WTC11 (cell line): ENCODE results near the gene PARD3B. TPM values are rescaled to one million over a fixed set of nuclear protein-coding genes. Genes with fewer than 3 reads are reported as not detected.

Source experiments
- ATAC-seq: fragments of 200-7000 bp; cut with Tn5 transposase; 2 replicates; pipeline ENCODE4 v1.10.0; 2021; ENCODE audit warnings: mild to moderate bottlenecking, moderate library complexity
- CTCF ChIA-PET: fragments of 300-600 bp; sonication (Branson Sonifier 250); formaldehyde crosslinking; loops from one replicate; lab custom pipeline; 2021; ENCODE audit warnings: antibody characterized with exemption; lab: Charles Lee
- POLR2A ChIA-PET: fragments of 350-600 bp; sonication (Branson Sonifier 250); formaldehyde crosslinking; loops from one replicate; lab custom pipeline; 2021; ENCODE audit warnings: antibody characterized with exemption; lab: Charles Lee
- DNase-seq: peaks from one replicate; pipeline ENCODE4 v3.0.0; 2021; ENCODE audit warnings: low spot score
- H3K27ac Mint-ChIP-seq: 2 replicates; pipeline ENCODE4 v1.8.0; 2021; ENCODE audit warnings: mixed read lengths
- H3K27me3 Mint-ChIP-seq: 2 replicates; pipeline ENCODE4 v1.8.0; 2021; ENCODE audit warnings: low read depth, mild to moderate bottlenecking, moderate library complexity, mixed read lengths
- H3K36me3 Mint-ChIP-seq: 2 replicates; pipeline ENCODE4 v1.8.0; 2021; ENCODE audit warnings: mixed read lengths
- H3K4me1 Mint-ChIP-seq: 2 replicates; pipeline ENCODE4 v1.8.0; 2022; ENCODE audit warnings: mixed read lengths
- H3K4me3 Mint-ChIP-seq: 2 replicates; pipeline ENCODE4 v1.8.0; 2021; ENCODE audit warnings: mild to moderate bottlenecking, moderate library complexity, mixed read lengths
- H3K9me3 Mint-ChIP-seq: 2 replicates; pipeline ENCODE4 v1.8.0; 2021; ENCODE audit warnings: mixed read lengths
- ATF1 ChIP-seq: sonication (generic); formaldehyde crosslinking; IDR thresholded peaks from 2 replicates; pipeline ENCODE4 v1.8.1; 2023; ENCODE audit warnings: mild to moderate bottlenecking, moderate library complexity, missing genetic modification reagents
- CBFB ChIP-seq: sonication (generic); formaldehyde crosslinking; IDR thresholded peaks from 2 replicates; pipeline ENCODE4 v1.8.1; 2022; ENCODE audit warnings: mild to moderate bottlenecking, low read depth, missing genetic modification reagents
- CREM ChIP-seq: sonication (generic); formaldehyde crosslinking; IDR thresholded peaks from 2 replicates; pipeline ENCODE4 v1.8.1; 2022; ENCODE audit warnings: mild to moderate bottlenecking, missing genetic modification reagents, moderate library complexity
- ESRRA ChIP-seq: sonication (generic); formaldehyde crosslinking; IDR thresholded peaks from 2 replicates; pipeline ENCODE4 v1.8.1; 2022; ENCODE audit warnings: mild to moderate bottlenecking, missing genetic modification reagents, borderline replicate concordance
- FOXP1 ChIP-seq: sonication (generic); formaldehyde crosslinking; IDR thresholded peaks from 2 replicates; pipeline ENCODE4 v1.8.0; 2022; ENCODE audit warnings: missing genetic modification reagents, mild to moderate bottlenecking, moderate library complexity, borderline replicate concordance
- GABPB1 ChIP-seq: sonication (generic); formaldehyde crosslinking; IDR thresholded peaks from 2 replicates; pipeline ENCODE4 v1.8.1; 2023; ENCODE audit warnings: mild to moderate bottlenecking, missing genetic modification reagents
- GTF2I ChIP-seq: fragments of 250-450 bp; sonication (Bioruptor Pico); conservative IDR thresholded peaks from 2 replicates; pipeline ENCODE4 v1.4.0; 2021; ENCODE audit warnings: mild to moderate bottlenecking
- MXD4 ChIP-seq: fragments of 250-450 bp; sonication (Bioruptor Pico); IDR thresholded peaks from 2 replicates; pipeline ENCODE4 v1.8.0; 2021; ENCODE audit warnings: mild to moderate bottlenecking, moderate library complexity, borderline replicate concordance
- OVOL2 ChIP-seq: fragments of 250-450 bp; sonication (Bioruptor Pico); IDR thresholded peaks from 2 replicates; pipeline ENCODE4 v1.9.0; 2021; ENCODE audit warnings: mild to moderate bottlenecking, borderline replicate concordance
- TEAD1 ChIP-seq: sonication (generic); formaldehyde crosslinking; IDR thresholded peaks from 2 replicates; pipeline ENCODE4 v1.8.0; 2022; ENCODE audit warnings: mild to moderate bottlenecking, missing genetic modification reagents
- TP53 ChIP-seq: sonication (generic); formaldehyde crosslinking; IDR thresholded peaks from 2 replicates; pipeline ENCODE4 v1.8.1; 2023; ENCODE audit warnings: mild to moderate bottlenecking, missing genetic modification reagents
- ZNF121 ChIP-seq: sonication (generic); formaldehyde crosslinking; IDR thresholded peaks from 2 replicates; pipeline ENCODE4 v1.8.0; 2023; ENCODE audit warnings: missing genetic modification reagents
- ZNF138 ChIP-seq: sonication (generic); formaldehyde crosslinking; conservative IDR thresholded peaks from 2 replicates; pipeline ENCODE4 v1.8.1; 2022; ENCODE audit warnings: mild to moderate bottlenecking, moderate library complexity, missing genetic modification reagents
- total RNA-seq: library from RNA; stranded (reverse); gene quantifications from 3 replicates; pipeline ENCODE4 v1.2.3, GENCODE V29; 2021
- TF ChIP-seq, protein P1 (sequence below): sonication (generic); formaldehyde crosslinking; IDR thresholded peaks from 2 replicates; pipeline ENCODE4 v1.8.0; 2022; ENCODE audit warnings: missing genetic modification reagents
- TF ChIP-seq, protein P2 (sequence below): sonication (generic); formaldehyde crosslinking; IDR thresholded peaks from 2 replicates; pipeline ENCODE4 v1.8.1; 2023; ENCODE audit warnings: mild to moderate bottlenecking, missing genetic modification reagents
- TF ChIP-seq, protein P3 (sequence below): fragments of 250-450 bp; sonication (Bioruptor Pico); IDR thresholded peaks from 2 replicates; pipeline ENCODE4 v1.9.0; 2021; ENCODE audit warnings: moderate library complexity, mild to moderate bottlenecking, inconsistent platforms, borderline replicate concordance
- TF ChIP-seq, protein P4 (sequence below): fragments of 250-450 bp; sonication (Bioruptor Pico); IDR thresholded peaks from 2 replicates; pipeline ENCODE4 v1.9.0; 2021; ENCODE audit warnings: mild to moderate bottlenecking
- TF ChIP-seq, protein P5 (sequence below): sonication (generic); formaldehyde crosslinking; IDR thresholded peaks from 2 replicates; pipeline ENCODE4 v1.8.1; 2022; ENCODE audit warnings: low read depth, missing genetic modification reagents, borderline replicate concordance
- TF ChIP-seq, protein P6 (sequence below): sonication (generic); formaldehyde crosslinking; IDR thresholded peaks from 2 replicates; pipeline ENCODE4 v1.8.0; 2022; ENCODE audit warnings: mild to moderate bottlenecking, missing genetic modification reagents

Gene PARD3B
- total RNA-seq, 1 experiment from 2014 or later, result 5.6 TPM

DNA sequence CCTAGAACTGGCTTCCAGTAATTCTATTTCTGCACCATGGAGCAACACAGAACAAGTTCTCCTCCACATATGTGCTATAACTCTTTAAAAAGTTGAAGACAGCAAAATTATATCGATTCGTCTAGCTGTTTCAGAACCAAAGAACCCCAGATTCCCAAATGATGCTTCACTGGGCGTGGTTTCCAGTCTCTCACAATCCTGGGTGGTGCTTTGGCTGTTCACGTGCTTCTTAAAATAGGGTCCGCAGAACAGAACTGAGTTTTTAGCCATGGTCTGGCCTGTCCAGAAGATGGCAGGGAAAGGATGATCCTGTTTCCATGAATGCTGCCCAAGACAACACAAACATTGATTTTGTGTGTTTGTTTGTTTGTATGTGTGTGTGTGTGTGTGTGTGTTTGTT lies 37.6 kb upstream of the PARD3B start:
- DNase-seq, result no peak
- H3K9me3 Mint-ChIP-seq, result no peaks in the 10 kb centered on the region
- no peak for TF ChIP-seq ZNF121 (CRISPR knock-in tag)
- no peak for TF ChIP-seq TEAD1 (CRISPR knock-in tag)
- no peak for TF ChIP-seq GTF2I (CRISPR knock-in tag)
- TF ChIP-seq, protein P1, sequence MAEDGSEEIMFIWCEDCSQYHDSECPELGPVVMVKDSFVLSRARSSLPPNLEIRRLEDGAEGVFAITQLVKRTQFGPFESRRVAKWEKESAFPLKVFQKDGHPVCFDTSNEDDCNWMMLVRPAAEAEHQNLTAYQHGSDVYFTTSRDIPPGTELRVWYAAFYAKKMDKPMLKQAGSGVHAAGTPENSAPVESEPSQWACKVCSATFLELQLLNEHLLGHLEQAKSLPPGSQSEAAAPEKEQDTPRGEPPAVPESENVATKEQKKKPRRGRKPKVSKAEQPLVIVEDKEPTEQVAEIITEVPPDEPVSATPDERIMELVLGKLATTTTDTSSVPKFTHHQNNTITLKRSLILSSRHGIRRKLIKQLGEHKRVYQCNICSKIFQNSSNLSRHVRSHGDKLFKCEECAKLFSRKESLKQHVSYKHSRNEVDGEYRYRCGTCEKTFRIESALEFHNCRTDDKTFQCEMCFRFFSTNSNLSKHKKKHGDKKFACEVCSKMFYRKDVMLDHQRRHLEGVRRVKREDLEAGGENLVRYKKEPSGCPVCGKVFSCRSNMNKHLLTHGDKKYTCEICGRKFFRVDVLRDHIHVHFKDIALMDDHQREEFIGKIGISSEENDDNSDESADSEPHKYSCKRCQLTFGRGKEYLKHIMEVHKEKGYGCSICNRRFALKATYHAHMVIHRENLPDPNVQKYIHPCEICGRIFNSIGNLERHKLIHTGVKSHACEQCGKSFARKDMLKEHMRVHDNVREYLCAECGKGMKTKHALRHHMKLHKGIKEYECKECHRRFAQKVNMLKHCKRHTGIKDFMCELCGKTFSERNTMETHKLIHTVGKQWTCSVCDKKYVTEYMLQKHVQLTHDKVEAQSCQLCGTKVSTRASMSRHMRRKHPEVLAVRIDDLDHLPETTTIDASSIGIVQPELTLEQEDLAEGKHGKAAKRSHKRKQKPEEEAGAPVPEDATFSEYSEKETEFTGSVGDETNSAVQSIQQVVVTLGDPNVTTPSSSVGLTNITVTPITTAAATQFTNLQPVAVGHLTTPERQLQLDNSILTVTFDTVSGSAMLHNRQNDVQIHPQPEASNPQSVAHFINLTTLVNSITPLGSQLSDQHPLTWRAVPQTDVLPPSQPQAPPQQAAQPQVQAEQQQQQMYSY (CRISPR knock-in tag), result no peak
- no peak for TF ChIP-seq OVOL2 (CRISPR knock-in tag)
- no peak for TF ChIP-seq GABPB1 (CRISPR knock-in tag)
- TF ChIP-seq, all 79 proteins: peak for 0
- H3K27me3 Mint-ChIP-seq, result no peaks in the 10 kb centered on the region
- ATAC-seq, result no peak
- no peak overlapping the region for H3K4me3 Mint-ChIP-seq
- CTCF ChIA-PET, result no interaction called here
- H3K27ac Mint-ChIP-seq, result no peak overlapping the region
- POLR2A ChIA-PET, result no interaction called here
- H3K4me1 Mint-ChIP-seq, result no peaks in the 10 kb centered on the region
- no peaks in the 10 kb centered on the region for H3K36me3 Mint-ChIP-seq

DNA sequence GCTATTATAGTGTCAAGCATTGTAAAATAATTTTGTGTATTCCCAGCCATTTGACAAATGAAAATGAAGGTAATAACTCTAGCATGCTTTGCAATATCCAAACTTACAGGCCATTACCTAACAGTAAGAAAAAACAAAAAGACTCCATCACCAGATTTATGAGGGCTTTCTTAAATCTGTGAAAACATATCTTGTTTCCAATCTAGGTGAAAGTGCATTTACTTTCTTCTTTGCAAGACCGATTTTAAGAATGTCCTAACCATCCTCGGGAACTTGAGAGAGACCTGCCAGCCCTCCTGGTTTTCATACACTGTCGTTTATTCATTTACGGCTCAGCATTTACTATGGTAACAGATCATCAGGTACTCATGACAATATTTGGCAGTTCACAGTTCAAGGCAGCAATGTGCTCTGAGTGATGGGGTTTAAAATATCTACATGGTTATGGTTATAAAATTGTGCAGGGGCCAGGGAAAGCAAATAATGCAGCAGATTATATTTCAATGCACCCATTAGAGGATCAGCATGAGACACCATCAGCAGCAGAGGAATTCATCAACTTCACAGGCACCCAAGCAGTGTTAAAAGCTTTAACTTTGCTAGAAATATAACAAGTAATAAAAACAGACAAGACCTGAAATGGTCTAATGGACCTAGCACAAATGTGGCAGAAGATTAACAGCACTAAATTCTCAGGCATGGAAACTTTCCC lies 34.4 kb upstream of the PARD3B start:
- ATAC-seq, result no peak
- TF ChIP-seq ZNF138, result no peak
- no peak for TF ChIP-seq ATF1
- TF ChIP-seq, protein P1 (CRISPR knock-in tag), result no peak
- no peak for TF ChIP-seq FOXP1 (CRISPR knock-in tag)
- TF ChIP-seq CBFB (CRISPR knock-in tag), result no peak
- TF ChIP-seq, protein P2, sequence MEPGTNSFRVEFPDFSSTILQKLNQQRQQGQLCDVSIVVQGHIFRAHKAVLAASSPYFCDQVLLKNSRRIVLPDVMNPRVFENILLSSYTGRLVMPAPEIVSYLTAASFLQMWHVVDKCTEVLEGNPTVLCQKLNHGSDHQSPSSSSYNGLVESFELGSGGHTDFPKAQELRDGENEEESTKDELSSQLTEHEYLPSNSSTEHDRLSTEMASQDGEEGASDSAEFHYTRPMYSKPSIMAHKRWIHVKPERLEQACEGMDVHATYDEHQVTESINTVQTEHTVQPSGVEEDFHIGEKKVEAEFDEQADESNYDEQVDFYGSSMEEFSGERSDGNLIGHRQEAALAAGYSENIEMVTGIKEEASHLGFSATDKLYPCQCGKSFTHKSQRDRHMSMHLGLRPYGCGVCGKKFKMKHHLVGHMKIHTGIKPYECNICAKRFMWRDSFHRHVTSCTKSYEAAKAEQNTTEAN (CRISPR knock-in tag), result no peak
- TF ChIP-seq, protein P3, sequence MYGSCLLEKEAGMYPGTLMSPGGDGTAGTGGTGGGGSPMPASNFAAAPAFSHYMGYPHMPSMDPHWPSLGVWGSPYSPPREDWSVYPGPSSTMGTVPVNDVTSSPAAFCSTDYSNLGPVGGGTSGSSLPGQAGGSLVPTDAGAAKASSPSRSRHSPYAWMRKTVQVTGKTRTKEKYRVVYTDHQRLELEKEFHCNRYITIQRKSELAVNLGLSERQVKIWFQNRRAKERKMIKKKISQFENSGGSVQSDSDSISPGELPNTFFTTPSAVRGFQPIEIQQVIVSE (CRISPR knock-in tag), result no peak
- TF ChIP-seq, protein P4, sequence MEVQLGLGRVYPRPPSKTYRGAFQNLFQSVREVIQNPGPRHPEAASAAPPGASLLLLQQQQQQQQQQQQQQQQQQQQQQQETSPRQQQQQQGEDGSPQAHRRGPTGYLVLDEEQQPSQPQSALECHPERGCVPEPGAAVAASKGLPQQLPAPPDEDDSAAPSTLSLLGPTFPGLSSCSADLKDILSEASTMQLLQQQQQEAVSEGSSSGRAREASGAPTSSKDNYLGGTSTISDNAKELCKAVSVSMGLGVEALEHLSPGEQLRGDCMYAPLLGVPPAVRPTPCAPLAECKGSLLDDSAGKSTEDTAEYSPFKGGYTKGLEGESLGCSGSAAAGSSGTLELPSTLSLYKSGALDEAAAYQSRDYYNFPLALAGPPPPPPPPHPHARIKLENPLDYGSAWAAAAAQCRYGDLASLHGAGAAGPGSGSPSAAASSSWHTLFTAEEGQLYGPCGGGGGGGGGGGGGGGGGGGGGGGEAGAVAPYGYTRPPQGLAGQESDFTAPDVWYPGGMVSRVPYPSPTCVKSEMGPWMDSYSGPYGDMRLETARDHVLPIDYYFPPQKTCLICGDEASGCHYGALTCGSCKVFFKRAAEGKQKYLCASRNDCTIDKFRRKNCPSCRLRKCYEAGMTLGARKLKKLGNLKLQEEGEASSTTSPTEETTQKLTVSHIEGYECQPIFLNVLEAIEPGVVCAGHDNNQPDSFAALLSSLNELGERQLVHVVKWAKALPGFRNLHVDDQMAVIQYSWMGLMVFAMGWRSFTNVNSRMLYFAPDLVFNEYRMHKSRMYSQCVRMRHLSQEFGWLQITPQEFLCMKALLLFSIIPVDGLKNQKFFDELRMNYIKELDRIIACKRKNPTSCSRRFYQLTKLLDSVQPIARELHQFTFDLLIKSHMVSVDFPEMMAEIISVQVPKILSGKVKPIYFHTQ (CRISPR knock-in tag), result no peak
- TF ChIP-seq, protein P5, sequence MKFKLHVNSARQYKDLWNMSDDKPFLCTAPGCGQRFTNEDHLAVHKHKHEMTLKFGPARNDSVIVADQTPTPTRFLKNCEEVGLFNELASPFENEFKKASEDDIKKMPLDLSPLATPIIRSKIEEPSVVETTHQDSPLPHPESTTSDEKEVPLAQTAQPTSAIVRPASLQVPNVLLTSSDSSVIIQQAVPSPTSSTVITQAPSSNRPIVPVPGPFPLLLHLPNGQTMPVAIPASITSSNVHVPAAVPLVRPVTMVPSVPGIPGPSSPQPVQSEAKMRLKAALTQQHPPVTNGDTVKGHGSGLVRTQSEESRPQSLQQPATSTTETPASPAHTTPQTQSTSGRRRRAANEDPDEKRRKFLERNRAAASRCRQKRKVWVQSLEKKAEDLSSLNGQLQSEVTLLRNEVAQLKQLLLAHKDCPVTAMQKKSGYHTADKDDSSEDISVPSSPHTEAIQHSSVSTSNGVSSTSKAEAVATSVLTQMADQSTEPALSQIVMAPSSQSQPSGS, result no peak
- TF ChIP-seq CREM (CRISPR knock-in tag), result no peak
- no peak for TF ChIP-seq TP53 (CRISPR knock-in tag)
- no peak for TF ChIP-seq MXD4 (CRISPR knock-in tag)
- TF ChIP-seq ESRRA (CRISPR knock-in tag), result no peak
- TF ChIP-seq, protein P6, sequence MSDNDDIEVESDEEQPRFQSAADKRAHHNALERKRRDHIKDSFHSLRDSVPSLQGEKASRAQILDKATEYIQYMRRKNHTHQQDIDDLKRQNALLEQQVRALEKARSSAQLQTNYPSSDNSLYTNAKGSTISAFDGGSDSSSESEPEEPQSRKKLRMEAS (CRISPR knock-in tag), result no peak

More for the DNA sequence above, 34.4 kb upstream of the PARD3B start:
- ChIA-PET CTCF (no interaction called here), POLR2A (no interaction called here)
- no peak overlapping the region for H3K27ac Mint-ChIP-seq
- no peak overlapping the region for H3K4me3 Mint-ChIP-seq
- DNase-seq, result no peak
- H3K36me3 Mint-ChIP-seq, result no peaks in the 10 kb centered on the region
- H3K9me3 Mint-ChIP-seq, result no peaks in the 10 kb centered on the region
- no peaks in the 10 kb centered on the region for H3K27me3 Mint-ChIP-seq
- no peaks in the 10 kb centered on the region for H3K4me1 Mint-ChIP-seq
